Medulla oblongata (tissue), 1 donor: ENCODE data around the gene ADAT1.
A peak's percentile ranks its signal among the peaks of the same experiment; 100 is the strongest.
"Not testable (repeated sequence)": the region's sequence is repeated elsewhere in the genome, so short reads cannot be mapped to it uniquely, and the experiment has no call there.

ENCODE experiments used
- DNase-seq: peaks from one replicate; pipeline ENCODE4 v3.0.0-alpha.2; 2015; ENCODE audit errors: extremely low spot score

ADAT1 gene

DNA sequence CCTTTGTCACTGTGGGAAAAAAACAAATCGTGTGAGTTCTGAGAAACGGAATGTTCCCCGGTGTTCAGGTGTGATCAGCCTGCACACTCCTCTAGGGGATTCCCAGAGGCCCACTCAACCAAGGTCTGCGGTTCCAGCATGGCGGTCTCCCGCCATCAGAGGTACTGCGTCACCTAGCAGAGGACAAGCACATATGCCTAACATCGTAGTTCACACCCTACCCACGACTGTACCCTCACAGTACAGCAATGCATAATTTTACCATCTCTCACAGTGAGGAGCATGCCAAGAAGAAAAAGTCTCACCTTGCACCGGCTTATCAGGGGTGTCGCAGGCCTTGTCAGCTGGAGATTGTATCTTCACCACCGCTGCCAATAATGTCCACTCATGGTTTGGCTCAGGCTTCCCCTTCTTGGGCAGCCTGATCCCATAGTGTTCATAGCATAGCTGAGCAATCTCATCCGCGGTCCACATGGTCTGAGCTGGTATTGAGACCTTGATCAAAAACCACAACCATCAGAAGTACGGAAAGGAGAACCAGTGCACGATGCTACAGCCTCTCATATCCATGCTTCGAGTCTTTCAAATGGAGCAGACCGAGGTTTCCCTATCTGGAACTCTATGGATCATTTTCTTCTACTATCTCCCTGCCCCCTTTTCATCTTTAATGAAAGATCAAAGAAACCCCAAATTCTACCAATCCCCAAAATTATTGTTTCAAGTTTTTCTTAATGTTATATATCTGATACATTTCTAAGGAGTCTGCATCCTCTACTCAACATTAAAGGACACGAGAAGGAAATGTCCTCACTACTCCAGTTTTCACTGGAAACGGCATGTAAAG lies 2.5 kb downstream of the ADAT1 start:
- DNase-seq, result no peak

DNA sequence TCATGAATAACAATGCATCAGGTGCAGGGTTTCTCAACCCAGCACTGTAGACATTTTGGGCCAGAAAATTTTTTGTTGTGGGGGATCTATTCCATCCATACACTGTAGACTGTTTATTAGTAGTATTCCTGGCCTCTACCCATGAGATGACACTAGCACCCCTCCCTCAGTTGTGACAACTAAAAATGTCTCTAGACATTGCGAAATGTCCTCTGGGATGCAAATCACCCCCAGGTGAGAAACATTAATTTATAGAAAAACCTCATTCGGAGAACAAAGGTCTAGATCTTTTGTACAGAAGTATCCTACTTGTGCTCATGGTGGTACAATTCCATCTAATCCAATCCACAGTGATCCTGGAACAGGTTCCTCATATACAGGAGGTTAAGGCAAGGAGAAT lies 4.3 kb downstream of the ADAT1 start:
- no peak for DNase-seq

DNA sequence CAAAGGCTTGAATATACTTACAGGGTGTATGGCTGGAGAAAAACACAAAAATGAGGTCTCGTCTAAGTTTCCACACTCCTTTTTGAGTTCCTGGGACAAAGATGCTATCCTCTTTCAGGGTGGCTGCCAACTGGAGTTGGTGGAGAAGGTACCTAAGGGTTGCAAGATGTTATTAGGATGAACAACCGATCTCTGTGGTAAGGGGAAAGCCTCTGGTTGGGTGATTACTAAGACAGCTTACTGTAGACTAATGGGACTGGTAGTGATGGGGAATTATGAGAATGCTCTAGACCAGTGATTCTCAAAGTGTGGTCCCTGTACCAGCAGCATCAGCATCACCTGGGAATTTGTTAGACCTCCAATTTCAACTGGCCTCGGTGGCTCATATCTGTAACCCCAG lies 6.0 kb downstream of the ADAT1 start:
- no peak for DNase-seq

DNA sequence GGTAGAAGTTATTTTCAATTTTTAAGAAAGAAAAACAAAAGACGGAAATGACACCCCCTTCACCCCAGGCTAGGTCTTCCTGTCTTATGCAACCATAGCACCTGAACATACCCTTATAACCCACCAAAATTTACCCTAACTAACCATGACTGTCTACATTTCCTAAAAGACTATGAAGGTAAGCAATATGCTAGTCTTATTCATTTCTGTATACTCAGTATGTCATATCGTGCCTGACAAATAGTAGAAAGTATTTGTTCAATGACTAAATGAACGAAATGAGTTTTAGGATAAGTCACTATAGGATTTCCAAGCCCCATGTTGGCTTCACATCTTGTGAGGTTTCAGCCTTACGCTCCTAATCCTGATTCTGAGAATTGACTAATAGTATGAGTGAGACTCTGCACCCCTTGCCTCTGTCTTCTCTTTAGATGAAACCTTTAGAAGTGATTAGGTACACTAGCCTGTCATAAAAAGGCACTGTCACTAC lies 6.5 kb downstream of the ADAT1 start:
- no peak for DNase-seq

DNA sequence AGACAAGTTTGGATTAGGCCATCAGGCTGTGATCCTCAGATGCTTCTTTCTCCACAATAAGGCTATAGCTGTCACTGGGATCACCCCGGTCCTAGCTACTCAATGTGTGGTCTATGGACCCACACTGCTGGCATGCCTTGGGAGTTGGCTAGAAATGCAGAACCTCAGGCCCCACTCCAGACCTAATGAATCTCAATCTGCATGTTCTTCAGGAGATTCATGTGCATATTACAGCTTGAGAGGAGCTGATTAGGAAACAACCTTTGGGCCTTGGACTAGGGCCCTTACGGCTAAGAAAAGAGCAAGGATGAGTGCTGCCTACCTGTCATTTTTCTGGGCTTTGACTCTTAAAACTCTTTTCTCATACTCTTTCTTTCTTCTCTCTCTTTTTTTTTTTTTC lies 7.5 kb downstream of the ADAT1 start:
- DNase-seq, result no peak

DNA sequence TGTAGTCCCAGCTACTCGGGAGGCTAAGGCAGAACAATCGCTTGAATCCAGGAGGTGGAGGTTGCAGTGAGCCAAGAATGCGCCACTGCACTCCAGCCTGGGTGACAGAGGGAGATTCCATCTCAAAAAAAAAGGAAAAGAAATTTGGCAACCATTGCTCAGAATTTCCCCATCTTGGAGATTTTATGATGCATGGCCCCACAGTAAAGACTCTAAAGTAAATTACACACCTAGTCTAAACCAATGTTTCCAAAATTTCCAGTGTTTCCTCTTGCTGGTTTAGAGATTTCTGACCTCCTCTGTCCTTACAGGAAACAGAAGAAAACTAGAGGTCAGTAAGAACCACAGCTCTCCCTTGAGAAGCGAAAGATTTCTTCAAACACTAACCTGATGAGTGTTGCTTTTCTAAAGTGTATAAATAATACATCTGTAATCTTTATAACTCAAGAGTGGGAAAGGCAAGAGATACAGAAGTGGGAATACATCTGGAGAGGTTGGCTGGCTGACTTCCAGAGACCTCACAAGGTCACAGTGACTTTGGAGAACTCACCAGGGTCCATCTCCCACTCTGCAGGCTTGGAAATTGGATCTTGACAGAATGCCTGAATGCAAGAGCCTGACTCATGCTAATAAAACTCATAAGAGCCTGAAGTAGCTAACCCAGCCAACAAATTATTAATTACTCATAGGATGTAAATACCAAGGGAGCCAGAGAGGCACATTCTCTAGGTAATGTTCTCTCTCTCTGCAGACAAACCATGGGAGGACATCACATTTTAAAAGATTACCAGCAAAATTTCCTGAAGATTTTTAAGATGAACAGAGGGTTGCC lies 8.8 kb downstream of the ADAT1 start:
- no peak for DNase-seq

DNA sequence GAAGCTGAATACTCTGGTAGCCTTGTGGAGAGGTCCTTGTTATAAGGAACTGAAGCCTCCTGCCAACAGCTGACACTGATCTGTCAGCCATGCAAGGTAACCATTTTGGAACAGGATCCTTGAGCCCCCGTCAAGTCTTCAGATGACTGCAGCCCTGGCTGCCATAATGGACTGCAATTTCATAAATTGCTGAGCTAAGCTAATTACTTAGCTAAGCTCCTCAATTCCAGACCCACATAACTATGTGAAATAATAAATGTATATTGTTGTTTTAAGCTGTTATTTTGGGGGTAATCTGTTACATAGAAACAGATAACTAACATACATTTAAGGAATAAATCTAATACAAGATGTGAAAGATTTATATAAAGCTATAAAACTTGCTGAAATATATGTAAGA lies 16.6 kb downstream of the ADAT1 start:
- no peak for DNase-seq

DNA sequence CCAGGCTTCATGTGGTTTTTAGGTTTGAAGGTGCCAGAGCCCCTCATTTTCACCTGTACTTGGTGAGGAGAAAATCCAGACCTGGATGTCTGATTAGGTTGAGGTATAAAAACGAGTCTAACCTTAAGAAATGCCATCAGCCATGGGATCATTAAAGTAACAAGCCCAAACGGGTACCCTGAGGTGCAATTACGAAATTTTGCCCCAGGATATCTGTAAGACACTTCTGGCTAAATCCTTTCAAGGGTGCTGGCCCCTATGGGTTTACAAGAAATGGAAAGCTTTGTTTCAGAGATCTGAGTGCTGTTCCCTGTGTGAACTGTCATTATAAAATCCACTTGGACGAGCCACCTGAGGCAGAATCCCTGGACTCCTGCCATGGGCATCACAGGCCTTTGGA lies 19.8 kb downstream of the ADAT1 start:
- DNase-seq, result no peak

DNA sequence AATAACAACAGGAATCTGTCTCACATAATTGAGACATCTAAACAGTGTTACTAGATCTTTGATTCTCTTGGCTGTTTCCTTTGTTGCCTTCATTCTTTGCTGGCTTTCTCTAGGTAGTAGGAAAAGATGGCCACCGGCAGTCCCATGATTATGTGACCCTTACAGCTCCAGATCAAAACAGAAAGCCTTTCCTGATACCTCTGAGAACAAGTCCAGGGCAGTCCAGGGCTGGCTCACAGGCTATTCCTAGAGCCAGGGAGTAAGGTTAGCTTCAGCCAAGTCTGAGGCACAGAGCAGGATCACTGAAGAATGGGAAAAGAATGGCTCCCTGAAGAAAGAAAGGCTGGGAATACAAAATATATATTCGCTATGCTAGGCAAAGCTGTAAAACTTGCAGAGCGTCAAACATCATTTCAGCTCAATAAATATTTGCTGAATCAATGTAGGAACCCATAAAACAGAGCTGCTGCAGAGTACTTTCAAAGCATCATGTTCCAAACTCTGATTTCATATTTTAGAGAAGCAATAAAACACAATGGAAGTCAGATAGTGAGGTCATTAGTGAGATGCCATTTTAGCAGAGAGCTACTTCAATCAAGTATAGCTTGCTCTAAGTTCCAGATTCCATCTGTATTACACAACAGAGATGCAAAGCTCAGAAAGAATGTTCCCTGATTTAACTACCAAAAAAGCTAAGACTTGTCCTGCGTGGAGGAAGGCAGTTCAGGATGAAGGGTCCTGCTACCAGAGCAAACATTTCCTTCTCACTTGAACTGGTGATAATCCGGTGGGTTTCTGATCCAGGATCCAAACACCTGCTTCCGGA lies 23.4 kb downstream of the ADAT1 start:
- DNase-seq, result peak; percentile 13

DNA sequence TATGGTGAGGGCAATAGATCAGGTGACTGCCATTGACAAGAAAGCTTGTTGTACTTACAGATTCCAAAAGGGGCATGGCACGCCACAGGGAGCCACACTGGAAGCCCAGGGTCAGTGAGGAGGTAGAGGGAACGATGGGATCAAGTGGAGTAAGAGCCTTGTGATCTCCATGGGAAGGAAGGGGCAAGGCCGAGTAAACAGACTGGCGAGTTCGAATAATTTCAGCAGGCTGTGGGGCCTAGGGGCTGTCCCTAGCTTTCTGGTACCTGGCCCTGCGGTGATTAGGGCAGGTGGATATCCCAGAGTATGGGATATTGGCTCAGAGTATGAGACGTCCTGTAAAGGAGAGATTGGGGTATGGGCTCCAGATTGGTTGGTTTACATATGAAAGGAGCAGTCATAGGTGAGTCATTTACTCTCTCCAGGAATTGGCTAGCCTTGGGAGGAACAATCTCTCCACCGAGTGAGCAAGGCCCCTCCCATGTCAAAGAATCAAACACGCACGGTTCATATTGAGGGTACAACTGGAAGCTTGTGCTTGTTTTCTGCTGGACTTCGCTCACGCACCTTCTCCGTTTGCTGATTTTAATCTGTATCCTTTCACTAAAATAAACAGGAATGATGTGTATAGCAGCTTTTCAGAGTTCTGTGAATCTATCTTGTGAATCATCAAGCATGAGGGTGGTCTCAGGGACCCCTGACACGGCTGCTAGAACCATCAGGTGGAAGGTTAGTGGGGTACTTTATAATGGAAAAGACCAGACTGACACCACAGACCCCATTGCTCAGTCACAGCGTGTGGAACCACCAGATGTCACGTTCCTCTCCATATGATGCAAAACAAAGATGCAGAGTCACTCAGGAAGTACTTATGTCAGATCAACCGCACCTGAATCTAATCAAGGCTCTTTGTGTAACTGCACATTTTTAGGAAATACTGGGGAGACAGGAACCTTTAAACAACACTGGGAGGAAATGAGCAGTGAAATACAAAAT lies 29.0 kb downstream of the ADAT1 start:
- no peak for DNase-seq

DNA sequence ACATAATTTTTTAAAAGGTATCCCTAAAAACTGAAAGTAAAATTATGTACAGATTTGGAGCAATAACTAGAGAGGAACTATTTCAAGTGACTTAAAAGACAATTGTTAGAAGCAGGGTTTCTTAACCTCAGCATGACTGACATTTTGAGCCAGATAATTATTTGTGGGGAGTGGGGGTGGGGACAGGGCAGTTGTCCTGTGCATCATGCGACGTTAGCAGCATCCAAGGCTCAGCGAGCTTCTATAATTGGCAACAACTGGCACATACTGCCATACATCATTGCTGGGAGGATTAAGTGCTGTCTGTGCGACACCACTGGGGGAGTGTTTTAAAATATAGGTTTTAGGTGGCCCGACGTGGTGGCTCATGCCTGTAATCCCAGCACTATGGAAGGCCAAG lies 29.8 kb downstream of the ADAT1 start:
- DNase-seq, result no peak

DNA sequence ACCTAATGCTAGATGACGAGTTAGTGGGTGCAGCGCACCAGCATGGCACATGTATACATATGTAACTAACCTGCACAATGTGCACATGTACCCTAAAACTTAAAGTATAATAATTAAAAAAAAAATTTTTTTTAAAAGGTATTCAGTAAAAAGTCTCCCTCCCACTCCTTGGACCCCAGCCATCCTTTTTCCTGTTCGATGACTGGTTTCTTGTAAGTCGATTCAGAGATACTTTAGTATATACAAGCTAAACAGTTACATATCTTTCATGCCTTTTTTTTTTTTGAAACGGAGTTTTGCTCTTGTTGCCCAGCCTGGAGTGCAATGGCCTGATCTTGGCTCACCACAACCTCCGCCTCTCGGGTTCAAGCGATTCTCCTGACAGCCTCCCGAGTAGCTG lies 31.2 kb downstream of the ADAT1 start:
- DNase-seq, result not testable (repeated sequence)

DNA sequence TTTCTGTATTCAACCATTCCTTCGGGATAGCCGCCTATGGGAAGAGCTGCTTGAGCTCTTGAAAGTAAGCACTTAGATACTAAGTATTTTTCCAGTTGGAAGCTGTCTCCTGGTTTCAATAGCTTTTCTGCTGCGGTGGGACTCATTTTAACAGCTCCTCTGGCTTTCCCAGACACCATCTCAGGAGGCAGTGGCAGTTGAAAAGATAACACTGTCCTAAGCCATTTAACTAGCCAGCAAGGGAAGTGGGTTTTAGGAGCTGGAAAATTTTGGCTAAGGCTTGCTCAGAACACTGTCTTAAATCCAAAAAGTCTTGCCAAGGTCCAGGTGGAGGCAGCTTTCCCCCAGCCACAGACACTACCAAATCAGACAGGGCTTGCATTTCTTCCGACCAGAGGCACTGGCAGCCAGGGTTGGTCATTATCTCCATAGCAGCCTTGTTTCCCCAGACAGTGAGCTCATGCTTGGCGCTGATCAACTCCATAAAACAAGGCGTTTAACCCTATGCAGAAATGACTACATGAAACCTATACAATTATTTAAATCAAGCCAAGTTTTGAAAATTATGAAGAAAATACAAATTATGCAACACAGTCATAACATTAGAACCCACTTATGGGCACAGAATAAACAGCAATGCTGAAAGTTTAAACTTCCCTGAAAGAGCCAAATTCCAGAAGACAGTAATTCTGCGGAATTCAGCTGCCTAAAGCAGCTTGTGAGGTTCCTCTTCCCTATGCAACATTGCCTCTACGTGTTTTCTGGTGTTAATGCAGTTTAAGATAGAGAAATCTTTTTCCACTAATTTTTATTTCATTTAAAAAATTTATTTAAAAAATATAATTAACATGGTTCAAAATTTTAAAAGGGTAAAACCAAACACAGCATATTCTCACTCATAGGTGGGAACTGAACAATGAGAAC lies 31.9 kb downstream of the ADAT1 start:
- peak; percentile 80 for DNase-seq

DNA sequence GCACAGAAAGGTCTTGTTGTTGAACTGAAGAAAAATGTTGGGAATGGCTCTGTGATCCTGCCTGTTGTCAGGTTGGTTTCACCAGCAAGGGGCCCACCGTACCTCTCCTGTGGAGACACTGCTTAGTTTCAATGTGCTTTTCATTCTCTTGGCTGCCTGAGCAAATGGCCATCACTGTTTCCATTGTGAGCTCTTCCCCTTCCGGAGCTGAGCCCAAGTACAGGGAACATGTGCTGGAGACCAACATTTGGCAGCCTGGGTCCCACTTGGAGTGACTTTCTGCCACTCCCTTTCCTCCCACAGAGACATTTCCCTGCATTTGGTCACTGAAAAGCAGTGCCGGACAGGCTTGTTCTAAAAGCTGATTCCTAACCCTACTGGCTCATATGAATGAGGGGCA lies 33.8 kb downstream of the ADAT1 start:
- DNase-seq, result peak; percentile 61

DNA sequence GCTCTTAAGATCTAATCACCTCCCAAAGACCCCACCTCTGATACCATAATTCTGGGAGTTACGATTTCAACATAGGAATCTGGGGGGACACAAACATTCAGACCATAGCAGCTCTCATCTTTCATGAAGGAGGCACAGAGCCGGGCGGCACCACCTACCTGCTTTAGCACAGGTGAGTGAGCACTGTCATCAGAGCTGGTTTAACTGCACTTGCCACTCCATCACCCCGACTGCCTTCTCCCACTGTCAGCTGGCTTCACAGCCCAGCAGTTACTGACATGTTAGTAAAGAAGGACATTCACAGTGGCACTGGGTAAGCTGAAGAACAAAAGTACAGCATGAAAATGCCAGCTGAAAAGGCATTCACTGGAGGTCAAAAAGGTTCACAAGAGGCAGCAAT lies 34.4 kb downstream of the ADAT1 start:
- DNase-seq, result no peak

DNA sequence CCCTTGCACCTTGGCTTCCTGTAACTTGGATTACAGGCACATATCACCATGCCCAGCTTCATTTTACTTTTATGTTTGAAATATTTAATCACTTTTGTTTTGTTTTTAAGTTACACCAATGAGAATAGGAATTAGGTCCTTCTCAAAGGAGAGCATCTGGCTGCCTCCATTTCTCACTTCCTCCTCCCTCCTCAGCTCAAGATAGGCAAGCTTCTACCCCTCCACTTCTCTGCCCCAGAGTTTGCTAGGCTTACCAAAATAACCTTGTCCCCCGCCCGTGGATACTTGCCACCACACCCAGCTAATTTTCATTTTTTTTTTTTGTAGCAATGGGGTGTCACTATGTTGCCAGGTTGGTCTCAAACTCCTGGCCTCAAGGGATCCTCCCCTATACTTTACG lies 39.0 kb downstream of the ADAT1 start:
- no peak for DNase-seq

DNA sequence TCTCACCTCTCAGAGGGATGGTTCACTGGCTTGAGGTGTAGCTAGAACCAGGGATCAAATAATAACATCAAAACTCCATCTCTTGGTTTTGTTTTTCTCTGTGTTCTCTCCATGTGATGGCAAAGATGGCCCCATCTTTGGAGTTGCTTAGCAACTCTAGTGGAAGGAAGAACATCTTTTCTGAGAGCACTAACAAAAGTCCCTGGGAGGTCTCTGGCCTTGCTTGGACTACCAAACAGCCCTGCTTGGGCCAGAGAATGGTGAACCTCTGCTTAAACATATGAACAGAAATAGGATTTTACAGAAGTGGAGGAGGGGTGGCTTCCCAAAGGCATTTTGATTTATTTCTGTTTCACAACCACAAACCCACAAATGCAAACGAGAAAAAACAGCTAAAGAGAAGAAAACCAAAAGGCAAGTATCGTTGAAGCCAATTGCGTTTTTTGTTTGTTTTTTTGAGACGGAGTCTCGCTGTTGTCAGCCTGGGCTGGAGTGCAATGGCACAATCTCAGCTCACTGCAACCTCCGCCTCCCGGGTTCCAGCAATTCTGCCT lies 43.7 kb downstream of the ADAT1 start:
- DNase-seq, result peak; percentile 33

DNA sequence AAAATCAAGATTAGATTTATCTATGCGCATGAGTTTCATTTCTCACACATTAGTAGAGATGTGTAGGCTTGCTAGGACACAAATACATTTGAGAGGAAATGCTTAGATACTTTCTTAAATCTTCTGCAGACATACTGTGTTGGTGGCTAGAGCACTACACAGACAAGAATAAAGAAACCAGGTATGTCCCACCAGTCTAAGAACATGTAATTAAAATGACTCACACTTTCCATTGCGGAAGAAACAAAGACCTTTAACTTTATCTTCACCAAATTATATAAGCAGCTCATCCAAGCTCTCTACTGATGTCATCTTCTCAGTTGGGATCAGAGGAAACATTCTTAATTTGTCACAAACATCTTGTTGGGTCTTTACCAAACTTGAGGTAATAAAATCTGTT lies 44.4 kb downstream of the ADAT1 start:
- DNase-seq, result no peak

DNA sequence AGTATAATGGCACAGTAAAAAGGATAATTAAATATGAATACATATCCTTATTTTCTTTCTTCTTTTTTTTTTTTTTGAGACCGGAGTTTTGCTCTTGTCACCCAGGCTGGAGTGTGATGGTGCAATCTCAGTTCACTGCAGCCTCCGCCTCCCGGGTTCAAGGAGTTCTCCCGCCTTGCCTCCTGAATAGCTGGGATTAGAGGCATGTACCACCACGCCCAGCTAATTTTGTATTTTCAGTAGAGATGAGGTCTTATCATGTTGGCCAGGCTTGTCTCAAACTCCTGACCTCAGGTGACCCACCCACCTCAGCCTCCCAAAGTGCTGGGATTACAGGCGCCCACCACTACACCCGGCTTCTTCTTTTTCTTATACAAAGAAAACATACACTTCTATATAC lies 44.9 kb downstream of the ADAT1 start:
- no peak for DNase-seq
